HepG2 (cell line): ENCODE results near the gene SLC18A2. TPM values are rescaled to one million over a fixed set of nuclear protein-coding genes. Genes with fewer than 3 reads are reported as not detected.

Source experiments
- ATAC-seq: fragments of 200-7000 bp; cut with Tn5 transposase; 3 replicates; pipeline ENCODE4 v1.9.1; 2020; ENCODE audit warnings: mild to moderate bottlenecking, moderate library complexity
- BruUV-seq: library from RNA; stranded (reverse); fragments of 400-500 nt; replicated peaks from 2 replicates; lab custom pipeline; 2021; lab: Mats Ljungman, UMichigan
- CTCF ChIA-PET: fragments of 300-600 bp; formaldehyde crosslinking; extraction: SDS; loops from one replicate; lab custom pipeline; 2021; ENCODE audit warnings: low total read pairs, inconsistent platforms, low intra/inter-chr PET ratio; lab: Yijun Ruan, JAX
- POLR2A ChIA-PET: fragments of 350-600 bp; sonication (Branson Sonifier 250); formaldehyde crosslinking; loops from one replicate; lab custom pipeline; 2020; ENCODE audit warnings: antibody characterized with exemption, inconsistent platforms; lab: Yijun Ruan, JAX
- DNase-seq: peaks from one replicate; pipeline ENCODE4 v3.0.0-alpha.2; 2015; ENCODE audit warnings: low spot score
- FAIRE-seq: peaks from 3 replicates; lab custom pipeline; 2011; peaks lifted over from hg19 to GRCh38; lab: Jason Lieb, UNC
- H2AFZ ChIP-seq: one replicate; pipeline ENCODE4 v1.6.1; 2011; ENCODE audit warnings: low read length, inconsistent platforms
- H3K27ac ChIP-seq: fragments of 300-600 bp; 3 replicates; pipeline ENCODE4 v1.8.0; 2011; ENCODE audit warnings: mixed run types, mild to moderate bottlenecking, mixed read lengths, low read length, inconsistent platforms; ENCODE audit not compliant: insufficient read depth; ENCODE audit errors: extremely low read length
- H3K27me3 ChIP-seq, 2 experiments: fragments of 200-600 bp in 1 of 2; 2 replicates in 1 of 2; 3 replicates in 1 of 2; pipeline versions ENCODE4 v1.6.0 to v1.8.0; 2011; ENCODE audit warnings: low read length in 2 of 2, mild to moderate bottlenecking in 2 of 2, moderate library complexity in 2 of 2, inconsistent platforms in 1 of 2; ENCODE audit not compliant: insufficient read depth in 2 of 2, control insufficient read depth in 1 of 2
- H3K36me3 ChIP-seq, 2 experiments: fragments of 200-600 bp in 1 of 2; replicated peaks in 1 of 2; 2 replicates in 1 of 2; 3 replicates in 1 of 2; pipeline versions ENCODE4 v1.5.1 to v1.8.0; 2011; ENCODE audit warnings: low read length in 2 of 2, inconsistent platforms in 1 of 2; ENCODE audit not compliant: insufficient read depth in 2 of 2, control insufficient read depth in 1 of 2
- H3K4me1 ChIP-seq: 2 replicates; pipeline ENCODE4 v1.5.1; 2012; ENCODE audit warnings: low read length, inconsistent platforms; ENCODE audit not compliant: insufficient read depth
- H3K4me2 ChIP-seq: 2 replicates; pipeline ENCODE4 v1.6.0; 2011; ENCODE audit warnings: low read depth, low read length, inconsistent platforms
- H3K4me3 ChIP-seq, 3 experiments: fragments of 200-600 bp in 1 of 3; sonication (generic), shearing (Covaris generic) in 1 of 3; replicated peaks in 1 of 3; 2 replicates each; pipeline ENCODE4 v1.5.1; 2011 to 2016; ENCODE audit warnings: low read length in 3 of 3, inconsistent platforms in 2 of 3, low read depth in 2 of 3, mild to moderate bottlenecking in 2 of 3, control low read depth in 1 of 3, mixed read lengths in 1 of 3; ENCODE audit not compliant: insufficient read depth in 1 of 3
- H3K79me2 ChIP-seq: one replicate; pipeline ENCODE4 v1.6.1; 2011; ENCODE audit warnings: low read length, inconsistent platforms; ENCODE audit not compliant: insufficient read depth
- H3K9ac ChIP-seq: 2 replicates; pipeline ENCODE4 v1.6.0; 2011; ENCODE audit warnings: mild to moderate bottlenecking, low read depth, low read length, inconsistent platforms; ENCODE audit not compliant: insufficient read depth
- H3K9me3 ChIP-seq: 2 replicates; pipeline ENCODE4 v1.5.1; 2012; ENCODE audit warnings: mild to moderate bottlenecking, low read length
- H4K20me1 ChIP-seq: 2 replicates; pipeline ENCODE4 v1.6.0; 2011; ENCODE audit warnings: inconsistent platforms, mild to moderate bottlenecking, low read length, moderate library complexity; ENCODE audit not compliant: insufficient read depth
- DMAP1 ChIP-seq: IDR thresholded peaks from 2 replicates; pipeline ENCODE4 v1.6.1; 2016
- KMT2A ChIP-seq: sonication (generic); formaldehyde crosslinking; IDR thresholded peaks from 2 replicates; pipeline ENCODE4 v1.4.0; 2020; ENCODE audit warnings: missing genetic modification reagents
- ZNF234 ChIP-seq: sonication (generic); formaldehyde crosslinking; conservative IDR thresholded peaks from 2 replicates; pipeline ENCODE4 v1.5.1; 2020; ENCODE audit warnings: mild to moderate bottlenecking, missing genetic modification reagents
- ZNF724P ChIP-seq: sonication (generic); formaldehyde crosslinking; IDR thresholded peaks from 2 replicates; pipeline ENCODE4 v1.8.0; 2022; ENCODE audit warnings: missing genetic modification reagents, borderline replicate concordance
- ZNF772 ChIP-seq: sonication (generic); formaldehyde crosslinking; IDR thresholded peaks from 2 replicates; pipeline ENCODE4 v1.5.0; 2020; ENCODE audit warnings: mild to moderate bottlenecking, missing genetic modification reagents
- ZSCAN25 ChIP-seq: sonication (generic); formaldehyde crosslinking; IDR thresholded peaks from 2 replicates; pipeline ENCODE4 v1.8.0; 2022; ENCODE audit warnings: mild to moderate bottlenecking, missing genetic modification reagents
- WGBS: methylation state at CpG from one replicate; pipeline ENCODE4 v1.1.6; 2017; ENCODE audit warnings: low lambda C conversion rate; 5-methylcytosine and 5-hydroxymethylcytosine counted together
- in situ Hi-C: cut with HindIII; loops from 2 replicates; pipeline ENCODE4 v1.10.0; 2017; ENCODE audit warnings: low pct_unique_long_range_greater_than_20kb; ENCODE audit not compliant: extremely low pct_ligation_motif_present
- intact Hi-C: fragments of 100-400 bp; cut with micrococcal nuclease; formaldehyde crosslinking; loops from one replicate; pipeline ENCODE4 v1.10.0; 2022; ENCODE audit not compliant: unreplicated experiment
- polyA plus RNA-seq, 8 experiments: library from polyadenylated mRNA; depleted of rRNA in 3 of 8; stranded (reverse) in 7 of 8; unstranded in 1 of 8; fragments of >200 nt; fragmentation: Illumina TruSeq in 4 of 8; extraction: Trizol in 4 of 8; gene quantifications; 2 replicates each; pipeline versions ENCODE4 v1.2.1 to v1.2.3, GENCODE V29; 2011 to 2016; ENCODE audit warnings: low read depth in 4 of 8, missing spikeins in 1 of 8, mixed read lengths in 1 of 8; ENCODE audit not compliant: insufficient read depth in 1 of 8
- total RNA-seq, 5 experiments: library from RNA; depleted of rRNA; stranded (reverse); fragments of >200 nt; fragmentation: Illumina TruSeq; extraction: Trizol; gene quantifications; 2 replicates each; pipeline ENCODE4 v1.2.3, GENCODE V29; 2016; ENCODE audit warnings: low read depth in 1 of 5
- TF ChIP-seq, protein P1 (sequence below): sonication (generic); formaldehyde crosslinking; IDR thresholded peaks from 2 replicates; pipeline ENCODE4 v1.5.1; 2020; ENCODE audit warnings: mild to moderate bottlenecking, missing genetic modification reagents, borderline replicate concordance
- TF ChIP-seq, protein P2 (sequence below): sonication (generic); formaldehyde crosslinking; IDR thresholded peaks from 2 replicates; pipeline ENCODE4 v1.4.0; 2020; ENCODE audit warnings: mild to moderate bottlenecking, missing genetic modification reagents, borderline replicate concordance
- TF ChIP-seq, protein P3 (sequence below): sonication (generic); formaldehyde crosslinking; IDR thresholded peaks from 2 replicates; pipeline ENCODE4 v1.5.0; 2020; ENCODE audit warnings: missing genetic modification reagents
- TF ChIP-seq, protein P4 (sequence below): sonication (generic); formaldehyde crosslinking; IDR thresholded peaks from 2 replicates; pipeline ENCODE4 v1.5.1; 2020; ENCODE audit warnings: mild to moderate bottlenecking, missing genetic modification reagents, borderline replicate concordance

Gene SLC18A2
- total and polyA plus RNA-seq, 2 of the 13 experiments (the other 11 are each of a cell fraction or from before 2014, with no cell fraction given), result not detected

DNA sequence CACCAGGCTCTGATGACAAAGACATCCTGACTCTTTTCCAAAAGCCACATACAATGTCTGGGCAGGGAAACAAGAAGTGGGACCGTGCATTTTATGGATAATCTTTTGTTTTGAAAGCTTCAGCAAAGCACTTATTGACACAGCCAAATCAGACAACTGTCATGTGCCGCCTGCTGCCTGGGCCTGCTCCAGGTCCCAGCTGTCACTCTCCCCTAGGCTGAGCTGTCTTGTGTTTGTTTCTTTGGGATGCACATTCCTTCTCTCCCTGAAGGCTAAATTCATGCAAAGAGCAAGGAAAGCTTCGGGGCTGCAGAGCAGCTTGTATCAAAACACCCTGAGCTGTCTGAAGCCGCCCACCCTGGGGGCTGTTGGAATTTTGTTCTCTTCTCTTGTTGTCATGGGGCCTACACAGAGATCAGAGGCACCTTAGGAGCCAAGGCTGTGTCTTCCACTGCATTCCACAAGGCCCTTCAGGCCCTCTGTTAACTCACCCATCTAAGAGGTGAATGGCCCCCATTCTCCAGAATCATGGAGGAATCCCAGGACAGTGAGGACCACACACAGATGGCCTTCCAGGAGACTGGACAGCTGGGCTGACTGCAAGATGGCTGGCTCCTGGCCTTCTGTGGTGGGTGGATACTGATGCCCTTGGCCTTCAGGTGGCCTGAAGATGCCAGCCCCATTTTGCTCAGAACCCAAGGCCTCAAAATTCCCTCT is 17.8 kb upstream of the SLC18A2 start:
- DNase-seq (no peak), ATAC-seq (no peak), FAIRE-seq (no peak)
- Histone ChIP-seq H4K20me1 (no peaks in the 10 kb centered on the region), H3K4me3 (no peak overlapping the region), H3K4me2 (no peak overlapping the region), H3K36me3 (no peaks in the 10 kb centered on the region), H3K79me2 (no peaks in the 10 kb centered on the region), H2AFZ (no peak overlapping the region), H3K27ac (no peak overlapping the region), H3K9ac (no peak overlapping the region), H3K27me3 (peaks cover 2 to 23% of the 10 kb centered on the region in 2 experiments; a peak in 4 of 5 replicates), H3K9me3 (no peaks in the 10 kb centered on the region), H3K4me1 (no peaks in the 10 kb centered on the region; the same call in 1 of the 2 replicates)
- BruUV-seq, result no TSS peak
- CTCF ChIA-PET, result no interaction called here
- in situ Hi-C loops, result loop anchor here (10.0 kb wide), 1 partner anchor 222 kb away; no protein-coding TSS in a partner anchor
- 31% methylated on average over 3 of the region's 4 CpGs for WGBS
- intact Hi-C loops, result no loop called here
- POLR2A ChIA-PET, result no interaction called here
- TF ChIP-seq ZNF724P (CRISPR knock-in tag) (no peak), ZNF772 (CRISPR knock-in tag) (no peak), KMT2A (CRISPR knock-in tag) (no peak), ZSCAN25 (CRISPR knock-in tag) (no peak), ZNF234 (CRISPR knock-in tag) (no peak), DMAP1 (CRISPR knock-in tag) (no peak)
- TF ChIP-seq, protein P1, sequence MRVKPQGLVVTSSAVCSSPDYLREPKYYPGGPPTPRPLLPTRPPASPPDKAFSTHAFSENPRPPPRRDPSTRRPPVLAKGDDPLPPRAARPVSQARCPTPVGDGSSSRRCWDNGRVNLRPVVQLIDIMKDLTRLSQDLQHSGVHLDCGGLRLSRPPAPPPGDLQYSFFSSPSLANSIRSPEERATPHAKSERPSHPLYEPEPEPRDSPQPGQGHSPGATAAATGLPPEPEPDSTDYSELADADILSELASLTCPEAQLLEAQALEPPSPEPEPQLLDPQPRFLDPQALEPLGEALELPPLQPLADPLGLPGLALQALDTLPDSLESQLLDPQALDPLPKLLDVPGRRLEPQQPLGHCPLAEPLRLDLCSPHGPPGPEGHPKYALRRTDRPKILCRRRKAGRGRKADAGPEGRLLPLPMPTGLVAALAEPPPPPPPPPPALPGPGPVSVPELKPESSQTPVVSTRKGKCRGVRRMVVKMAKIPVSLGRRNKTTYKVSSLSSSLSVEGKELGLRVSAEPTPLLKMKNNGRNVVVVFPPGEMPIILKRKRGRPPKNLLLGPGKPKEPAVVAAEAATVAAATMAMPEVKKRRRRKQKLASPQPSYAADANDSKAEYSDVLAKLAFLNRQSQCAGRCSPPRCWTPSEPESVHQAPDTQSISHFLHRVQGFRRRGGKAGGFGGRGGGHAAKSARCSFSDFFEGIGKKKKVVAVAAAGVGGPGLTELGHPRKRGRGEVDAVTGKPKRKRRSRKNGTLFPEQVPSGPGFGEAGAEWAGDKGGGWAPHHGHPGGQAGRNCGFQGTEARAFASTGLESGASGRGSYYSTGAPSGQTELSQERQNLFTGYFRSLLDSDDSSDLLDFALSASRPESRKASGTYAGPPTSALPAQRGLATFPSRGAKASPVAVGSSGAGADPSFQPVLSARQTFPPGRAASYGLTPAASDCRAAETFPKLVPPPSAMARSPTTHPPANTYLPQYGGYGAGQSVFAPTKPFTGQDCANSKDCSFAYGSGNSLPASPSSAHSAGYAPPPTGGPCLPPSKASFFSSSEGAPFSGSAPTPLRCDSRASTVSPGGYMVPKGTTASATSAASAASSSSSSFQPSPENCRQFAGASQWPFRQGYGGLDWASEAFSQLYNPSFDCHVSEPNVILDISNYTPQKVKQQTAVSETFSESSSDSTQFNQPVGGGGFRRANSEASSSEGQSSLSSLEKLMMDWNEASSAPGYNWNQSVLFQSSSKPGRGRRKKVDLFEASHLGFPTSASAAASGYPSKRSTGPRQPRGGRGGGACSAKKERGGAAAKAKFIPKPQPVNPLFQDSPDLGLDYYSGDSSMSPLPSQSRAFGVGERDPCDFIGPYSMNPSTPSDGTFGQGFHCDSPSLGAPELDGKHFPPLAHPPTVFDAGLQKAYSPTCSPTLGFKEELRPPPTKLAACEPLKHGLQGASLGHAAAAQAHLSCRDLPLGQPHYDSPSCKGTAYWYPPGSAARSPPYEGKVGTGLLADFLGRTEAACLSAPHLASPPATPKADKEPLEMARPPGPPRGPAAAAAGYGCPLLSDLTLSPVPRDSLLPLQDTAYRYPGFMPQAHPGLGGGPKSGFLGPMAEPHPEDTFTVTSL (CRISPR knock-in tag), result no peak
- TF ChIP-seq, protein P2, sequence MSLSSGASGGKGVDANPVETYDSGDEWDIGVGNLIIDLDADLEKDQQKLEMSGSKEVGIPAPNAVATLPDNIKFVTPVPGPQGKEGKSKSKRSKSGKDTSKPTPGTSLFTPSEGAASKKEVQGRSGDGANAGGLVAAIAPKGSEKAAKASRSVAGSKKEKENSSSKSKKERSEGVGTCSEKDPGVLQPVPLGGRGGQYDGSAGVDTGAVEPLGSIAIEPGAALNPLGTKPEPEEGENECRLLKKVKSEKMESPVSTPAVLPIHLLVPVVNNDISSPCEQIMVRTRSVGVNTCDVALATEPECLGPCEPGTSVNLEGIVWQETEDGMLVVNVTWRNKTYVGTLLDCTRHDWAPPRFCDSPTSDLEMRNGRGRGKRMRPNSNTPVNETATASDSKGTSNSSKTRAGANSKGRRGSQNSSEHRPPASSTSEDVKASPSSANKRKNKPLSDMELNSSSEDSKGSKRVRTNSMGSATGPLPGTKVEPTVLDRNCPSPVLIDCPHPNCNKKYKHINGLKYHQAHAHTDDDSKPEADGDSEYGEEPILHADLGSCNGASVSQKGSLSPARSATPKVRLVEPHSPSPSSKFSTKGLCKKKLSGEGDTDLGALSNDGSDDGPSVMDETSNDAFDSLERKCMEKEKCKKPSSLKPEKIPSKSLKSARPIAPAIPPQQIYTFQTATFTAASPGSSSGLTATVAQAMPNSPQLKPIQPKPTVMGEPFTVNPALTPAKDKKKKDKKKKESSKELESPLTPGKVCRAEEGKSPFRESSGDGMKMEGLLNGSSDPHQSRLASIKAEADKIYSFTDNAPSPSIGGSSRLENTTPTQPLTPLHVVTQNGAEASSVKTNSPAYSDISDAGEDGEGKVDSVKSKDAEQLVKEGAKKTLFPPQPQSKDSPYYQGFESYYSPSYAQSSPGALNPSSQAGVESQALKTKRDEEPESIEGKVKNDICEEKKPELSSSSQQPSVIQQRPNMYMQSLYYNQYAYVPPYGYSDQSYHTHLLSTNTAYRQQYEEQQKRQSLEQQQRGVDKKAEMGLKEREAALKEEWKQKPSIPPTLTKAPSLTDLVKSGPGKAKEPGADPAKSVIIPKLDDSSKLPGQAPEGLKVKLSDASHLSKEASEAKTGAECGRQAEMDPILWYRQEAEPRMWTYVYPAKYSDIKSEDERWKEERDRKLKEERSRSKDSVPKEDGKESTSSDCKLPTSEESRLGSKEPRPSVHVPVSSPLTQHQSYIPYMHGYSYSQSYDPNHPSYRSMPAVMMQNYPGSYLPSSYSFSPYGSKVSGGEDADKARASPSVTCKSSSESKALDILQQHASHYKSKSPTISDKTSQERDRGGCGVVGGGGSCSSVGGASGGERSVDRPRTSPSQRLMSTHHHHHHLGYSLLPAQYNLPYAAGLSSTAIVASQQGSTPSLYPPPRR (CRISPR knock-in tag), result no peak
- TF ChIP-seq, protein P3, sequence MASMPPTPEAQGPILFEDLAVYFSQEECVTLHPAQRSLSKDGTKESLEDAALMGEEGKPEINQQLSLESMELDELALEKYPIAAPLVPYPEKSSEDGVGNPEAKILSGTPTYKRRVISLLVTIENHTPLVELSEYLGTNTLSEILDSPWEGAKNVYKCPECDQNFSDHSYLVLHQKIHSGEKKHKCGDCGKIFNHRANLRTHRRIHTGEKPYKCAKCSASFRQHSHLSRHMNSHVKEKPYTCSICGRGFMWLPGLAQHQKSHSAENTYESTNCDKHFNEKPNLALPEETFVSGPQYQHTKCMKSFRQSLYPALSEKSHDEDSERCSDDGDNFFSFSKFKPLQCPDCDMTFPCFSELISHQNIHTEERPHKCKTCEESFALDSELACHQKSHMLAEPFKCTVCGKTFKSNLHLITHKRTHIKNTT (CRISPR knock-in tag), result no peak
- TF ChIP-seq, protein P4, sequence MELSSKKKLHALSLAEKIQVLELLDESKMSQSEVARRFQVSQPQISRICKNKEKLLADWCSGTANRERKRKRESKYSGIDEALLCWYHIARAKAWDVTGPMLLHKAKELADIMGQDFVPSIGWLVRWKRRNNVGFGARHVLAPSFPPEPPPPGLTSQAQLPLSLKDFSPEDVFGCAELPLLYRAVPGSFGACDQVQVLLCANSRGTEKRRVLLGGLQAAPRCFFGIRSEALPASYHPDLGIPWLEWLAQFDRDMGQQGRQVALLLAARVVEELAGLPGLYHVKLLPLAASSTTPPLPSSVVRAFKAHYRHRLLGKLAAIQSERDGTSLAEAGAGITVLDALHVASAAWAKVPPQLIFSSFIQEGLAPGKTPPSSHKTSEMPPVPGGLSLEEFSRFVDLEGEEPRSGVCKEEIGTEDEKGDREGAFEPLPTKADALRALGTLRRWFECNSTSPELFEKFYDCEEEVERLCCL (CRISPR knock-in tag), result no peak
